ENCODE results near the gene ZNF778. TPM values are rescaled to one million over a fixed set of nuclear protein-coding genes. Genes with fewer than 3 reads are reported as not detected.

The ZNF778 gene
- total and polyA plus RNA-seq, 2 of the 8 experiments (the other 6 are each of a cell fraction or from before 2014, with no cell fraction given): 9.5 to 21.9 TPM

DNA sequence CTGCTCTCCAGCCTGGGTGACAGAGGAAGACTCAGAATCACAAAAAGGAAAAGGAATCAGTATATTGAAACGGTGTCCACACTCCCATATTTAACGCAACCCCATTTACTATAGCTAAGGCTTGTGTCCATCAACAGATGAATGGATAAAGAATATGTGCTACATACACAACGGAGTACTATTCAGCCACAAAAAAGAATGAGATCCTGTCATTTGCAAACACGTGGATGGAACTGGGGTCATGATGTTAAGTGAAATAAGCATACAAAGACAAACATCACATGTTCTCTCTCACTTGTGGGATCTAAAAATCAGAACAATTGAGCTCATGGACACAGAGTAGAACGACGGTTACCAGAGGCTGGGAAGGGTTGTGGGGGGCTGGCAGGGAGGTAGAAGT is 55.1 kb downstream of the ZNF778 start:
- CTCF ChIA-PET (ENCODE audit: partially characterized antibody): interaction anchor here (0.6 to 3.4 kb wide), 7 partner anchors 9 to 235 kb away, joined by 3 to 15 read pairs (median 3); no protein-coding TSS in a partner anchor
- TF ChIP-seq RXRA (IDR thresholded peaks at IDR 0.05; ENCODE audit: insufficient read depth, low read depth, low read length): no peak
- TF ChIP-seq NRF1 (IDR thresholded peaks at IDR 0.05; ENCODE audit: low read depth, low read length): no peak
- no peak for TF ChIP-seq MAX (IDR thresholded peaks at IDR 0.05)
- no peak for TF ChIP-seq JUND (IDR thresholded peaks at IDR 0.05; ENCODE audit: low read length)
- TF ChIP-seq, protein P1, sequence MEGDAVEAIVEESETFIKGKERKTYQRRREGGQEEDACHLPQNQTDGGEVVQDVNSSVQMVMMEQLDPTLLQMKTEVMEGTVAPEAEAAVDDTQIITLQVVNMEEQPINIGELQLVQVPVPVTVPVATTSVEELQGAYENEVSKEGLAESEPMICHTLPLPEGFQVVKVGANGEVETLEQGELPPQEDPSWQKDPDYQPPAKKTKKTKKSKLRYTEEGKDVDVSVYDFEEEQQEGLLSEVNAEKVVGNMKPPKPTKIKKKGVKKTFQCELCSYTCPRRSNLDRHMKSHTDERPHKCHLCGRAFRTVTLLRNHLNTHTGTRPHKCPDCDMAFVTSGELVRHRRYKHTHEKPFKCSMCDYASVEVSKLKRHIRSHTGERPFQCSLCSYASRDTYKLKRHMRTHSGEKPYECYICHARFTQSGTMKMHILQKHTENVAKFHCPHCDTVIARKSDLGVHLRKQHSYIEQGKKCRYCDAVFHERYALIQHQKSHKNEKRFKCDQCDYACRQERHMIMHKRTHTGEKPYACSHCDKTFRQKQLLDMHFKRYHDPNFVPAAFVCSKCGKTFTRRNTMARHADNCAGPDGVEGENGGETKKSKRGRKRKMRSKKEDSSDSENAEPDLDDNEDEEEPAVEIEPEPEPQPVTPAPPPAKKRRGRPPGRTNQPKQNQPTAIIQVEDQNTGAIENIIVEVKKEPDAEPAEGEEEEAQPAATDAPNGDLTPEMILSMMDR (IDR thresholded peaks at IDR 0.05; ENCODE audit: control extremely low read depth in 1 of 3, insufficient read depth in 1 of 3, low read depth in 1 of 3, low read length in 3 of 3): no peak
- no peak for TF ChIP-seq E2F6 (IDR thresholded peaks at IDR 0.05)
- TF ChIP-seq TCF12 (IDR thresholded peaks at IDR 0.05; ENCODE audit: low read depth, low read length): no peak
- TF ChIP-seq ASH2L (IDR thresholded peaks at IDR 0.05; ENCODE audit: low read length): no peak
- TF ChIP-seq EZH2 (IDR thresholded peaks at IDR 0.05; ENCODE audit: low read depth, low read length, severe bottlenecking): no peak
- TF ChIP-seq RBBP5 (IDR thresholded peaks at IDR 0.05; ENCODE audit: borderline replicate concordance, low read depth, low read length): no peak

More for the DNA sequence above, 55.1 kb downstream of the ZNF778 start:
- Histone ChIP-seq H3K23me2 (ENCODE audit: low read depth, low read length) (no peaks in the 10 kb centered on the region), H3K4ac (replicated peaks; ENCODE audit: insufficient read length, low read depth, low read length) (no peak overlapping the region), H2BK120ac (replicated peaks; ENCODE audit: low read depth, low read length) (no peak overlapping the region), H3K18ac (ENCODE audit: extremely low read depth, low read length) (no peak overlapping the region), H3K4me1 (replicated peaks in 1 of 4; ENCODE audit: control insufficient read depth in 3 of 4, insufficient read depth in 4 of 4, low read length in 3 of 4) (no peaks in the 10 kb centered on the region), H2BK20ac (ENCODE audit: low read length) (no peak overlapping the region), H3K9ac (replicated peaks in 1 of 4; ENCODE audit: extremely low read depth in 1 of 4, low read depth in 3 of 4, low read length in 3 of 4) (no peak overlapping the region), H4K91ac (replicated peaks; ENCODE audit: insufficient read length, low read length) (no peak overlapping the region), H3K27ac (ENCODE audit: low read depth, low read length) (no peak overlapping the region), H4K8ac (ENCODE audit: extremely low read depth, insufficient read depth, low read length) (no peak overlapping the region), H3K79me1 (ENCODE audit: low read depth, low read length) (peaks cover 4% of the 10 kb centered on the region), H2AK5ac (ENCODE audit: low read depth, low read length) (no peak overlapping the region), H2AFZ (ENCODE audit: low read length) (no peak overlapping the region), H3K23ac (ENCODE audit: insufficient read length) (no peak overlapping the region), H2BK15ac (ENCODE audit: low read length) (no peak overlapping the region), H3K4me3 (ENCODE audit: extremely low read depth in 1 of 4, insufficient read depth in 2 of 4, low read depth in 3 of 4, low read length in 4 of 4) (no peak overlapping the region), H3K27me3 (replicated peaks in 1 of 4; ENCODE audit: control insufficient read depth in 3 of 4, extremely low read depth in 1 of 4, insufficient read depth in 3 of 4, low read length in 3 of 4) (no peaks in the 10 kb centered on the region), H4K5ac (ENCODE audit: insufficient read length, low read depth, low read length) (no peak overlapping the region), H3K9me3 (ENCODE audit: insufficient read depth in 2 of 2, low read depth in 1 of 2, low read length in 1 of 2) (no peaks in the 10 kb centered on the region), H2BK12ac (ENCODE audit: low read depth, low read length) (no peak overlapping the region), H2BK5ac (ENCODE audit: low read depth, low read length) (no peak overlapping the region), H3K56ac (replicated peaks; ENCODE audit: insufficient read length, low read depth, low read length) (no peak overlapping the region), H3K79me2 (ENCODE audit: control insufficient read depth in 1 of 2, insufficient read depth in 2 of 2, low read length in 2 of 2) (peaks cover 0 to 5% of the 10 kb centered on the region in 2 experiments; a peak in 1 of 4 replicates), H3K4me2 (ENCODE audit: insufficient read depth in 1 of 2, low read depth in 2 of 2, low read length in 2 of 2) (no peak overlapping the region), H3K14ac (ENCODE audit: insufficient read length) (no peak overlapping the region), H4K20me1 (replicated peaks in 1 of 2; ENCODE audit: control insufficient read depth in 1 of 2, insufficient read depth in 2 of 2, low read length in 2 of 2) (peaks cover 7 to 18% of the 10 kb centered on the region in 2 experiments), H3K36me3 (ENCODE audit: control insufficient read depth in 2 of 4, insufficient read depth in 4 of 4, low read length in 3 of 4) (peaks cover 10 to 68% (median 41%) of the 10 kb centered on the region in 4 experiments)
- FAIRE-seq (no peak), DNase-seq (ENCODE audit: low read depth in 1 of 2, low spot score in 2 of 2) (no peak)
- WGBS, 2 experiments (ENCODE audit: extremely low coverage in 1 of 2, insufficient coverage in 1 of 2, insufficient read length in 1 of 2, insufficient replicate concordance in 2 of 2, low coverage in 1 of 2, low lambda C conversion rate in 2 of 2, missing lambda C conversion rate in 1 of 2): 93% methylated on average over 6 of the region's 6 CpGs; no CpG with 5 or more reads in 1 of the 2 experiments
- POLR2A ChIA-PET (ENCODE audit: partially characterized antibody): interaction anchor here (0.7 to 3.5 kb wide), 5 partner anchors 8 to 276 kb away, joined by 3 to 13 read pairs (median 3); no protein-coding TSS in a partner anchor
